ENCODE results near the gene MAPK14. TPM values are rescaled to one million over a fixed set of nuclear protein-coding genes. Genes with fewer than 3 reads are reported as not detected.

The MAPK14 gene
- total and polyA plus RNA-seq, 10 of the 15 experiments (the other 5 are each of a cell fraction or from before 2014, with no cell fraction given): 12.5 to 59.5 (median 43.0) TPM

- Histone ChIP-seq H3K9ac (ENCODE audit: control insufficient read depth, insufficient read depth, low read length) (no peak overlapping the region), H3K9me3 (replicated peaks; ENCODE audit: control insufficient read depth, insufficient read depth, low read length) (no peaks in the 10 kb centered on the region), H3K4me2 (ENCODE audit: control insufficient read depth, insufficient read depth) (no peak overlapping the region), H4K20me1 (ENCODE audit: control insufficient read depth, insufficient read depth) (no peaks in the 10 kb centered on the region), H3K4me1 (ENCODE audit: control insufficient read depth, insufficient read depth, low read length) (no peaks in the 10 kb centered on the region; the same call in 1 of the 2 replicates), H3K4me3 (no peak overlapping the region), H3K27ac (ENCODE audit: control insufficient read depth, insufficient read depth) (no peak overlapping the region), H3K36me3 (ENCODE audit: control insufficient read depth in 2 of 2, insufficient read depth in 2 of 2, low read length in 1 of 2) (no peaks in the 10 kb centered on the region), H3K79me2 (ENCODE audit: control insufficient read depth, insufficient read depth, low read length) (peaks cover 34% of the 10 kb centered on the region), H3K27me3 (replicated peaks in 1 of 2; ENCODE audit: control insufficient read depth in 2 of 2, insufficient read depth in 2 of 2, low read length in 1 of 2) (no peaks in the 10 kb centered on the region; a peak in 1 of 4 replicates), H2AFZ (ENCODE audit: control insufficient read depth, low read depth, low read length) (no peak overlapping the region)
- DNase-seq (ENCODE audit: low read depth, low spot score) (no peak), ATAC-seq (no peak), FAIRE-seq (no peak)
- ChIA-PET SMC1A (ENCODE audit: uncharacterized antibody, unreplicated experiment) (interaction anchor here (0.7 to 6.8 kb wide), 6 partner anchors 12 to 170 kb away, joined by 3 to 167 read pairs (median 4); no protein-coding TSS in a partner anchor), RAD21 (ENCODE audit: unreplicated experiment) (interaction anchor here (0.8 to 6.8 kb wide), 2 partner anchors 67 to 95 kb away, joined by 3 to 140 read pairs; no protein-coding TSS in a partner anchor), CTCF (interaction anchor here (0.6 to 6.6 kb wide), 9 partner anchors 8 to 532 kb away, joined by 3 to 165 read pairs (median 3); no protein-coding TSS in a partner anchor), POLR2A (interaction anchor here (0.5 to 0.7 kb wide), 3 partner anchors 69 to 460 kb away, joined by 3 read pairs; no protein-coding TSS in a partner anchor)
- in situ Hi-C loops (cut with MboI) (loop anchor here (5.0 kb wide), 1 partner anchor 71 kb away; no protein-coding TSS in a partner anchor), intact Hi-C loops (cut with micrococcal nuclease; ENCODE audit: unreplicated experiment) (loop anchor here (2.0 to 5.0 kb wide), 2 partner anchors 171 to 276 kb away; partner anchors contain the start of gene BRPF3)
- WGBS (ENCODE audit: insufficient coverage, insufficient replicate concordance, low lambda C conversion rate, missing lambda C conversion rate): 74% methylated on average over 5 of the region's 5 CpGs
- no peak for TF ChIP-seq POLR2AphosphoS5 (IDR thresholded peaks at IDR 0.05; ENCODE audit: low read length)
- no peak for TF ChIP-seq SMAD5 (IDR thresholded peaks at IDR 0.05; ENCODE audit: low read depth)
- TF ChIP-seq TCF3 (IDR thresholded peaks at IDR 0.05; ENCODE audit: borderline replicate concordance, insufficient read depth, low read depth, low read length): no peak
- TF ChIP-seq, protein P1, sequence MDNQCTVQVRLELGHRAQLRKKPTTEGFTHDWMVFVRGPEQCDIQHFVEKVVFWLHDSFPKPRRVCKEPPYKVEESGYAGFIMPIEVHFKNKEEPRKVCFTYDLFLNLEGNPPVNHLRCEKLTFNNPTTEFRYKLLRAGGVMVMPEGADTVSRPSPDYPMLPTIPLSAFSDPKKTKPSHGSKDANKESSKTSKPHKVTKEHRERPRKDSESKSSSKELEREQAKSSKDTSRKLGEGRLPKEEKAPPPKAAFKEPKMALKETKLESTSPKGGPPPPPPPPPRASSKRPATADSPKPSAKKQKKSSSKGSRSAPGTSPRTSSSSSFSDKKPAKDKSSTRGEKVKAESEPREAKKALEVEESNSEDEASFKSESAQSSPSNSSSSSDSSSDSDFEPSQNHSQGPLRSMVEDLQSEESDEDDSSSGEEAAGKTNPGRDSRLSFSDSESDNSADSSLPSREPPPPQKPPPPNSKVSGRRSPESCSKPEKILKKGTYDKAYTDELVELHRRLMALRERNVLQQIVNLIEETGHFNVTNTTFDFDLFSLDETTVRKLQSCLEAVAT (IDR thresholded peaks at IDR 0.05): no peak
- no peak for TF ChIP-seq SMC3 (IDR thresholded peaks at IDR 0.05; ENCODE audit: borderline replicate concordance, low read length)
- no peak for TF ChIP-seq CBFB (IDR thresholded peaks at IDR 0.05; ENCODE audit: low read depth)
- TF ChIP-seq, protein P2, sequence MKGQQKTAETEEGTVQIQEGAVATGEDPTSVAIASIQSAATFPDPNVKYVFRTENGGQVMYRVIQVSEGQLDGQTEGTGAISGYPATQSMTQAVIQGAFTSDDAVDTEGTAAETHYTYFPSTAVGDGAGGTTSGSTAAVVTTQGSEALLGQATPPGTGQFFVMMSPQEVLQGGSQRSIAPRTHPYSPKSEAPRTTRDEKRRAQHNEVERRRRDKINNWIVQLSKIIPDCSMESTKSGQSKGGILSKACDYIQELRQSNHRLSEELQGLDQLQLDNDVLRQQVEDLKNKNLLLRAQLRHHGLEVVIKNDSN (IDR thresholded peaks at IDR 0.05; ENCODE audit: borderline replicate concordance, extremely low read length, insufficient read depth, low read depth, low read length): no peak
- TF ChIP-seq CBX3 (IDR thresholded peaks at IDR 0.05; ENCODE audit: borderline replicate concordance, low read depth): no peak
- no peak for TF ChIP-seq IRF4 (IDR thresholded peaks at IDR 0.05; ENCODE audit: low read depth, low read length)
- no peak for TF ChIP-seq PRDM15 (CRISPR knock-in tag; IDR thresholded peaks at IDR 0.05)
- no TSS peak for BruUV-seq (replicated peaks)
Observed at GRCh38 chr6:36025932-36026327, 1.7 kb upstream of the MAPK14 start.
